Activated CD4-positive, alpha-beta T cell treated with anti-CD3 and anti-CD28 coated beads for 36 hours (primary cell): Measurements from ENCODE around the gene ZNF185. TPM values are rescaled to one million over a fixed set of nuclear protein-coding genes. Genes with fewer than 3 reads are reported as not detected.

Experiments
- ATAC-seq: fragments of 200-7000 bp; cut with Tn5 transposase; one replicate; pipeline ENCODE4 v1.10.0; 2021; ENCODE audit warnings: mild to moderate bottlenecking, moderate library complexity
- CTCF ChIA-PET: fragments of 350-600 bp; sonication (Branson Sonifier 250); formaldehyde crosslinking; loops from one replicate; lab custom pipeline; 2021; ENCODE audit warnings: antibody characterized with exemption; lab: Charles Lee
- POLR2A ChIA-PET: fragments of 350-600 bp; sonication (Branson Sonifier 250); formaldehyde crosslinking; loops from one replicate; lab custom pipeline; 2021; ENCODE audit warnings: antibody characterized with exemption, inconsistent platforms; lab: Charles Lee
- DNase-seq: peaks from one replicate; pipeline ENCODE4 v3.0.0-alpha.2; 2020
- H3K27ac Mint-ChIP-seq: one replicate; pipeline ENCODE4 v1.8.0; 2021; ENCODE audit warnings: mixed read lengths
- H3K27me3 Mint-ChIP-seq: one replicate; pipeline ENCODE4 v1.8.0; 2021; ENCODE audit warnings: mixed read lengths
- H3K36me3 Mint-ChIP-seq: one replicate; pipeline ENCODE4 v1.8.0; 2021; ENCODE audit warnings: low read depth, mixed read lengths
- H3K4me1 Mint-ChIP-seq: one replicate; pipeline ENCODE4 v1.8.0; 2021; ENCODE audit warnings: mixed read lengths
- H3K4me3 Mint-ChIP-seq: one replicate; pipeline ENCODE4 v1.8.0; 2021; ENCODE audit warnings: mild to moderate bottlenecking, moderate library complexity, mixed read lengths
- H3K9me3 Mint-ChIP-seq: one replicate; pipeline ENCODE4 v1.8.0; 2021; ENCODE audit warnings: low read depth, mixed read lengths
- intact Hi-C, 2 experiments: fragments of 100-400 bp; cut with DNase I in 1 of 2; cut with micrococcal nuclease in 1 of 2; formaldehyde crosslinking; loops; one replicate each; pipeline versions ENCODE4 v1.14.2 to v1.15.1; 2022 to 2024; cut with DNase I, micrococcal nuclease
- total RNA-seq, 2 experiments: library from RNA; stranded (reverse); gene quantifications; one replicate each; pipeline ENCODE4 v1.2.3, GENCODE V29; 2021

The ZNF185 gene
- 1 to 10 TPM; 2.0 to 2.1 TPM for total RNA-seq

DNA sequence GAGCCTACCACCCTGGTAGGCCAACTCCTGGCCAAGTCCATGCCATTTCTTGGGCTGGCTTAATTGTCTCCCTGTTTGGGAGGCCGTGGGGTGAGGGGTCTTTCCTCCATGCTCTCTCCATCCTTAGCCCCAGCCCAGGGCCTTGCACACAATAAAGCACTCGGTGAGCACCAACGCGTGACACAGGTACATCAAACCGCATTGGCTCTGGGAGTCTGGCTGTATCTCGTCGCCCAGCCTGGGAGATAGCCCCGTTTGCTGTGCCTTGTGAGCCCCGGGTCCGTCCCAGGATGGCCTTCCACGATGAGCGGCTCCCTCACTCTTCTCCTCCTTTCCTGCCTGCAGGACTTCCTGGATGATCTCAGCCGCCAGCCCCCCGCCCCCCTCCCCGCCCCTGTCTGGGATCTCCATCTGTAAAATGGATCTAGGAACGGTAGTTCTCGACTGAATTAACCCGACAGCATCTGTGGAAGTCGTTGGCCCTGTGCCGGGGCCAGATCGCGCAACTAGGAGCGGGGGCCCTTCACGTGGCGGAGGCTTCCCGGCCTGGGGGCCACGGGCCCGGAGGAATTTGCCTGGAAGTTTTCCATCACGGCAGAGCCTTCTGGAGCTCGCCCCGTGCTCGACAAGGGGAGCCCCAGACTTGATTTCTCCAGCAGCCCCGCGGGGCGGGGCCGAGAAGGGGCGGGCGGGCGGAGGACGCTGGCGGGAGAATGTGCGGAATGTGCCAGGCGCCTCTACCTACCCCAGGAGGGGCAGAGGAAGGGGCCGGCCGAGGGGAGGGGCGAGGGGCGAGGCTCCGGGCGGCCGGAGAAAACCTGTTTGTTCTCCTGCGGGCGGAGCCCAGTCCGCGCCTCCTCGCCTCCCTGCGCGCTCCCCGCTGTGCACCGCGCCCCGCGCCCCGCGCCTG is at the start of gene ZNF185:
Gene ZNF185 (plus strand): TSS at position 846 of the 910 bp plus-strand sequence. CDS start 16,423 bp downstream, outside the sequence.
- Mint-ChIP-seq H3K27ac (no peak within 1 kb of the TSS), H3K4me3 (no peak within 1 kb of the TSS), H3K36me3 (no peaks in the 10 kb centered on the region), H3K9me3 (no peaks in the 10 kb centered on the region), H3K4me1 (peaks cover 3% of the 10 kb centered on the region), H3K27me3 (peaks cover 13% of the 10 kb centered on the region)
- ChIA-PET POLR2A (no interaction called here), CTCF (no interaction called here)
- DNase-seq: peak; percentile 25
- intact Hi-C loops: no loop called here
- ATAC-seq: no peak

- DNase-seq: no peak
- Mint-ChIP-seq H3K4me1 (no peaks in the 10 kb centered on the region), H3K9me3 (no peaks in the 10 kb centered on the region), H3K4me3 (no peak overlapping the region), H3K36me3 (peaks cover 27% of the 10 kb centered on the region), H3K27me3 (no peaks in the 10 kb centered on the region), H3K27ac (no peak overlapping the region)
- intact Hi-C loops: no loop called here
- no peak for ATAC-seq
- ChIA-PET CTCF (no interaction called here), POLR2A (no interaction called here)
Observed at GRCh38 chrX:152850465-152850864, 47.4 kb upstream of the ZNF185 start.

DNA sequence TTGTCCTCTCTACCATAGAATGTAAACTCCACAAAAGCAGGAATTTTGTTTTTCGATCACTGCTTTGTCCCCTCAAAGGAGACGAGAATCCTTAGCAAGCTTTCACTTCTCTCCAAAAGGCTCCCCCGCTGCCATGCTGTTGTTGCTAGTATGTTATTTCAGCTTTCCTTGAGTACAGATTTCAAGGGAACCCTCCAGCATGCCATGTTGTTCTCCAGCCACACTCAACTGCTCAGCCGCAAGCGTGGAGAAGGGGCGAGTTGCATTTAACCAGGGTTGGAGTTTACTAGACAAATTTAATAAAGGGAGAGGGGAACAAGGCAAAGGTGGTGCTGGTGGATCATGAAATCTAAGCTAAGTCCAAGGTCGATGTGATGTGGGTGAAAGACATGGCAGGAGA is 43.9 kb upstream of the ZNF185 start:
- peaks cover 5% of the 10 kb centered on the region for H3K4me1 Mint-ChIP-seq
- intact Hi-C loops: no loop called here
- no peak for ATAC-seq
- DNase-seq: no peak
- no peaks in the 10 kb centered on the region for H3K27me3 Mint-ChIP-seq
- ChIA-PET CTCF (no interaction called here), POLR2A (no interaction called here)
- no peaks in the 10 kb centered on the region for H3K9me3 Mint-ChIP-seq
- peaks cover 24% of the 10 kb centered on the region for H3K36me3 Mint-ChIP-seq
- H3K4me3 Mint-ChIP-seq: no peak overlapping the region
- H3K27ac Mint-ChIP-seq: no peak overlapping the region

DNA sequence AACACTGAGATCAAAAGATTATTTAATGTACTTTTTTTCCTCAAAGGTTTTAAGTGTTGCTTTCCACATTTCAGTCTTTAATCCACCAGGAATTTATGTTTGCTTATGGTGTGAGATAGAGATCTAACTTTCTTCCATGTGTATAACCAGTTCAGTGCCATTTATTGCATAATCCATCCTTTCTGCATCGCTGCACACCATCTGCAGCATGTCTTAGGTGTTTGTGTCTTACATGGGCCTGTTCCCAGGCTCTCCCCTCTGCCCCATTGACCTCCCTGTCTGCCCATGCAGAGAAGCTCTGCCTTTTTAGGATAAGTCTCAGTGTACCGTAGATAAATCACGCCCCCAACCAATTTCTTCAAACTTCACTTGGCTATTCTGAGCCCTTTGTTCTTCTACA is 36.8 kb upstream of the ZNF185 start:
- intact Hi-C loops: no loop called here
- no peak for ATAC-seq
- peaks cover 11% of the 10 kb centered on the region for H3K36me3 Mint-ChIP-seq
- no peaks in the 10 kb centered on the region for H3K9me3 Mint-ChIP-seq
- no peaks in the 10 kb centered on the region for H3K27me3 Mint-ChIP-seq
- no peak overlapping the region for H3K4me3 Mint-ChIP-seq
- no peak for DNase-seq
- POLR2A ChIA-PET: no interaction called here
- H3K4me1 Mint-ChIP-seq: peaks cover 5% of the 10 kb centered on the region
- CTCF ChIA-PET: no interaction called here
- no peak overlapping the region for H3K27ac Mint-ChIP-seq

- Mint-ChIP-seq H3K4me1 (peaks cover 5% of the 10 kb centered on the region), H3K9me3 (no peaks in the 10 kb centered on the region), H3K27ac (no peak overlapping the region), H3K4me3 (no peak overlapping the region), H3K36me3 (peaks cover 11% of the 10 kb centered on the region), H3K27me3 (no peaks in the 10 kb centered on the region)
- ChIA-PET CTCF (no interaction called here), POLR2A (no interaction called here)
- intact Hi-C loops: no loop called here
- ATAC-seq (no peak), DNase-seq (no peak)
Observed at GRCh38 chrX:152861826-152862225, 36.0 kb upstream of the ZNF185 start.

- H3K9me3 Mint-ChIP-seq: no peaks in the 10 kb centered on the region
- H3K4me3 Mint-ChIP-seq: no peak overlapping the region
- H3K27me3 Mint-ChIP-seq: no peaks in the 10 kb centered on the region
- no peak for DNase-seq
- ChIA-PET POLR2A (no interaction called here), CTCF (no interaction called here)
- intact Hi-C loops: no loop called here
- no peak for ATAC-seq
- H3K27ac Mint-ChIP-seq: no peak overlapping the region
- H3K36me3 Mint-ChIP-seq: peaks cover 11% of the 10 kb centered on the region
- H3K4me1 Mint-ChIP-seq: no peaks in the 10 kb centered on the region
Observed at GRCh38 chrX:152865232-152865920, 32.5 kb upstream of the ZNF185 start.

DNA sequence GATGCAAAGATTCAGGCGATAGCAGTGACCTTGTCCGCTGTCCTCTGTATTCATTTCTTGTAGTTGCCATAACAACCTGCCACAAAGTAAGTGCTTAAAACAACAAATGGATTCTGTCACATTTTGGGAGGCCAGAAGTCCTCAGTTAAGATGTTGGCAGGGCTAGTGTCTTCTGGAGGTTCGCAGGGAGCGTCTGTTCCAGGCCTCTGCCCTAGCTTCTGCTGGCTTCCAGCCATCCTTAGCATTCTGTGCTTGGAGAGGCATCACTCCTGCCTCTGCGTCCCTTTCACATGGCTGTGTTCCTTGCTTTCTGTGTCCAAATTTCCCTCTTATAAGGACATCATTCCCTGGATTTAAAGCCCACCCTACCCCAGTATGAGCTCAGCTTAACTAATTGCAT is 31.5 kb upstream of the ZNF185 start:
- intact Hi-C loops: no loop called here
- no peak overlapping the region for H3K27ac Mint-ChIP-seq
- H3K36me3 Mint-ChIP-seq: peaks cover 11% of the 10 kb centered on the region
- H3K27me3 Mint-ChIP-seq: no peaks in the 10 kb centered on the region
- no peak for DNase-seq
- ATAC-seq: no peak
- H3K4me3 Mint-ChIP-seq: no peak overlapping the region
- POLR2A ChIA-PET: no interaction called here
- H3K4me1 Mint-ChIP-seq: no peaks in the 10 kb centered on the region
- H3K9me3 Mint-ChIP-seq: no peaks in the 10 kb centered on the region
- CTCF ChIA-PET: no interaction called here

DNA sequence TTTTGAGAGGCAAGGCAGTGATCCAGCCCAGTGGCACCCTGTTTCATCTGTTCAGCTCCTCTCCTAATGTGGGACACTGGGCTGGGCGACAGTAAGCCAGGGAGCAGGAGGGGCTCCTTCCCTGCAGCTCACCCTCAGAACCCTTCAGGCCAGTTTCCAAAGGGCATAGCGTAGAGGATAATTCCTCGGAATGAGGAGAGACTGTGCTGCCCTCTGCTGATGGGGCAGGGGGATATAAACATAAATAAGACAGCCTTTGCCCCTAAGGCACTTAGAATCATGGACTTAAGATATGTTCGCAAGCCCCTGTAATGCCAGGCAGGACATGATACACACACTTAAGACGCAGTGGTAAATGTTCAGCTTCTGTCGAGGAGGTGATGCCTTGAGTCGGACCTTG is 27.9 kb upstream of the ZNF185 start:
- no peak overlapping the region for H3K4me3 Mint-ChIP-seq
- peaks cover 3% of the 10 kb centered on the region for H3K36me3 Mint-ChIP-seq
- POLR2A ChIA-PET: no interaction called here
- CTCF ChIA-PET: no interaction called here
- no peaks in the 10 kb centered on the region for H3K27me3 Mint-ChIP-seq
- H3K9me3 Mint-ChIP-seq: no peaks in the 10 kb centered on the region
- ATAC-seq (no peak), DNase-seq (no peak)
- H3K27ac Mint-ChIP-seq: no peak overlapping the region
- peaks cover 7% of the 10 kb centered on the region for H3K4me1 Mint-ChIP-seq
- intact Hi-C loops: no loop called here

DNA sequence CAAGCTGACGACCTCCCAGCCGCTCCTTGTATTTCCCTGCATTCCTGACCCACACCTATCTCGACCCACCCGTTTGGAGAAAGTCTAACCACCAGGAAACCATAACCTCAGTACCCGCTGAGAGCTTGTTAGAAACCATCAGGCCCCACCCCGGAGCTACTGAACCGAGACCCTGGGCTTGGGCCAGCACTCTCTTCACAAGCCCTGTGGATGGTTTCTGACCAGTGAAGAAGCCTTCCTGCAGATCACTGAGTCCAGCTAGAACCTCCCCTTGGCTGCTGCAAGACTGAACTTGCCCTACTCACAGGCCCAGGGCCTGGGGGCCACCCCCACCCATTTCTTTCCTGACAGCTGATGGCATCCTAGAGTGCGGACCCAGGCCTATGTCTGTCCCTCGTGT is 26.6 kb upstream of the ZNF185 start:
- POLR2A ChIA-PET: no interaction called here
- peaks cover 7% of the 10 kb centered on the region for H3K4me1 Mint-ChIP-seq
- no peaks in the 10 kb centered on the region for H3K27me3 Mint-ChIP-seq
- ATAC-seq: no peak
- H3K9me3 Mint-ChIP-seq: no peaks in the 10 kb centered on the region
- no peaks in the 10 kb centered on the region for H3K36me3 Mint-ChIP-seq
- CTCF ChIA-PET: no interaction called here
- no peak for DNase-seq
- H3K27ac Mint-ChIP-seq: no peak overlapping the region
- intact Hi-C loops: no loop called here
- H3K4me3 Mint-ChIP-seq: no peak overlapping the region

DNA sequence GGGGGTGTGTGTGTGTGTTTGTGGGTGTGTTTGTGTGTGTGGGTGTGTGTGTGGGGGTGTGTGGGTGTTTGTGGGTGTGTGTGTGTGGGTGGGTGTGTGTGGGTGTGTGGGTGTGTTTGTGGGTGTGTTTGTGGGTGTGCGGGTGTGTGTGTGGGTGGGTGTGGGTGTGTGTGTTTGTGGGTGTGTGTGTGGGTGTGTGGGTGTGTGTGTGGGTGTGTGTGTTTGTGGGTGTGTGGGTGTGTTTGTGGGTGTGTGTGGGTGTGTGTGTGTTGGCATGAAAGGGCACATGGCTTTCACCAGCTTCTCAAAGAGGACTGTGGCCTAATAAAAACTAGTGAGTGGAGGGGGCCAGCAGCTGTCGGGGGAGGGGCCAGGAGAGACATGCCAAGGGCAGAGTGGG is 25.3 kb upstream of the ZNF185 start:
- intact Hi-C loops: no loop called here
- Mint-ChIP-seq H3K9me3 (no peaks in the 10 kb centered on the region), H3K36me3 (no peaks in the 10 kb centered on the region), H3K4me1 (peaks cover 7% of the 10 kb centered on the region), H3K4me3 (no peak overlapping the region), H3K27me3 (no peaks in the 10 kb centered on the region), H3K27ac (no peak overlapping the region)
- DNase-seq (no peak), ATAC-seq (no peak)
- ChIA-PET POLR2A (no interaction called here), CTCF (no interaction called here)

DNA sequence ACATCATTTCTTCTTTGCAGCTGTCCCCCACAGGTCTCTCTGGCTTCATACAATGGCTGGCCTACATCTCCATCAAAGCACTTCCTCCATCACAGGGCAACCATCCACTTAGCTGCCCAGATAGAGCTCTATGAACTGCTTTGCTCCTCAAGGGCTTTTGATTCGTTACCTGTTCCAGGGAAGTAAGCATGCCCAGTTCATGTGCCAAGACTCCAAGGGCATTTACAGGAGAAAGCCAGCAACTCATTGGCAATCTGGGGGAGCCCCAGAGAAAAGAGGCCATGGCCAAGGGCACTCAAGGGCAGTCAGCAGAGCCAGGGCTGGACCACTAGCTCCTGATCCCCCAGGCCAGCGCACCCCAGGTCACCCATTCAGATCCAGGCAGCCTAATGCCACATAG is 24.5 kb upstream of the ZNF185 start:
- Mint-ChIP-seq H3K9me3 (no peaks in the 10 kb centered on the region), H3K4me1 (peaks cover 7% of the 10 kb centered on the region), H3K36me3 (no peaks in the 10 kb centered on the region), H3K27ac (no peak overlapping the region), H3K4me3 (no peak overlapping the region), H3K27me3 (no peaks in the 10 kb centered on the region)
- CTCF ChIA-PET: interaction anchor here (0.6 kb wide), 1 partner anchor 795 kb away, joined by 3 read pairs; no protein-coding TSS in a partner anchor
- ATAC-seq (no peak), DNase-seq (no peak)
- POLR2A ChIA-PET: no interaction called here
- intact Hi-C loops: no loop called here
